GM18520 (cell line): ENCODE data around the gene BTN1A1.
"Not testable (repeated sequence)": the region's sequence is repeated elsewhere in the genome, so short reads cannot be mapped to it uniquely, and the experiment has no call there.

Experiments
- ATAC-seq: cut with Tn5 transposase; IDR thresholded peaks from one replicate; pipeline ENCODE4 v1.9.1; 2021; ENCODE audit not compliant: unreplicated experiment

Gene BTN1A1, protein sequence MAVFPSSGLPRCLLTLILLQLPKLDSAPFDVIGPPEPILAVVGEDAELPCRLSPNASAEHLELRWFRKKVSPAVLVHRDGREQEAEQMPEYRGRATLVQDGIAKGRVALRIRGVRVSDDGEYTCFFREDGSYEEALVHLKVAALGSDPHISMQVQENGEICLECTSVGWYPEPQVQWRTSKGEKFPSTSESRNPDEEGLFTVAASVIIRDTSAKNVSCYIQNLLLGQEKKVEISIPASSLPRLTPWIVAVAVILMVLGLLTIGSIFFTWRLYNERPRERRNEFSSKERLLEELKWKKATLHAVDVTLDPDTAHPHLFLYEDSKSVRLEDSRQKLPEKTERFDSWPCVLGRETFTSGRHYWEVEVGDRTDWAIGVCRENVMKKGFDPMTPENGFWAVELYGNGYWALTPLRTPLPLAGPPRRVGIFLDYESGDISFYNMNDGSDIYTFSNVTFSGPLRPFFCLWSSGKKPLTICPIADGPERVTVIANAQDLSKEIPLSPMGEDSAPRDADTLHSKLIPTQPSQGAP

DNA sequence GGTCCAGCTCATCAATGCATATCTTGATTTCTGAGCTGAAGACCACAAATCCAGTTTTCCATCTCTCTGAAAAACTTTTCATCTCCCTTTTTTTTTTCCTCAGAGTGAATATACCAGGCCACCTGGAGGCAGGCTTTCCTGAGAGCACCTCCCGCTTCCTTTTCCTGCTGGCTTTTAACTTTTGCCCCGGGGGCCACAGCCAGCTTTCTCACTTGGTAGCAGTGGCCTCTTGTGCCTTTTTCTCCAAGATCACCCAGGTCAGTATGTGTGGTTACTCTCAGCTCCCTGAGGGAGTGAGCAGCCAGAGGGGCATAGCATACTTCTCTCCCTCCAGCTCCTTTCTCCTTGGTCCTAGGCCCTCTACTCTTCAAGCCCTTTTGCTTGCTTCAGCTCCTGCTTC is at the start of gene BTN1A1:
Gene BTN1A1, plus strand, starts transcription at position 202 of the 400 bp plus-strand sequence. CDS start 984 bp downstream, outside the sequence.
- no peak for ATAC-seq

DNA sequence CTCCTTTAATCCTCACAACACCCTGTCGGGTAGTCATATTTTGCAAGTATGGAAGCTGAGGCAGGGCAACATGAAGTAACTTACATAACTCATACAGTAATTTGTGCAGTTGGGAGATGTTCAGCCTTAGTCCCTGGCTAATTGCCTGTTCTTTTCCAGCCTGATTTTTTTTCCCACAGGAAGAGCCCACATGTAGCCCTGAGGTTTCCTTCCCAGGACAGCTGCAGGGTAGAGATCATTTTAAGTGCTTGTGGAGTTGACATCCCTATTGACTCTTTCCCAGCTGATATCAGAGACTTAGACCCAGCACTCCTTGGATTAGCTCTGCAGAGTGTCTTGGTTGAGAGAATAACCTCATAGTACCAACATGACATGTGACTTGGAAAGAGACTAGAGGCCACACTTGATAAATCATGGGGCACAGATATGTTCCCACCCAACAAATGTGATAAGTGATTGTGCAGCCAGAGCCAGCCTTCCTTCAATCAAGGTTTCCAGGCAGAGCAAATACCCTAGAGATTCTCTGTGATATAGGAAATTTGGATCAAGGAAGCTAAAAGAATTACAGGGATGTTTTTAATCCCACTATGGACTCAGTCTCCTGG is 47.4 kb upstream of the BTN1A1 start:
- ATAC-seq = no peak

DNA sequence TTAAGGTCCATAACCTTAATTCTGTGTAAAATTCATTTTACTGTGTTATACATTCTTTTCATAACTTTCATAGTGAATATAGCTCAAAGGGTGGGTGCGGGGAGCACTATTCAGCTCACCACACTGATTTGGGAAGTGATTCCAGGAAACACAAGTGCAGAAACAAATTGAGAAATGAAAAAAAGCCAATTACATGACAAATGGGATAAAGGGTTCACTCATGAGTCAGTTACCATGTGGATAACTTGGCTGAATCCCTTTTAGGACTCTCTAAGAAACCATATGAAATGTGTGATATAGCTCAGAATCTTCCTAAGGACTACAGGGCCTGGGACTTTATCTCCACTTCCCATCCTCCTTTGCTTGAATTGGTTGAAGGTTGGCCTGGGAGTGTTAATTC is 45.5 kb upstream of the BTN1A1 start:
- no peak for ATAC-seq

DNA sequence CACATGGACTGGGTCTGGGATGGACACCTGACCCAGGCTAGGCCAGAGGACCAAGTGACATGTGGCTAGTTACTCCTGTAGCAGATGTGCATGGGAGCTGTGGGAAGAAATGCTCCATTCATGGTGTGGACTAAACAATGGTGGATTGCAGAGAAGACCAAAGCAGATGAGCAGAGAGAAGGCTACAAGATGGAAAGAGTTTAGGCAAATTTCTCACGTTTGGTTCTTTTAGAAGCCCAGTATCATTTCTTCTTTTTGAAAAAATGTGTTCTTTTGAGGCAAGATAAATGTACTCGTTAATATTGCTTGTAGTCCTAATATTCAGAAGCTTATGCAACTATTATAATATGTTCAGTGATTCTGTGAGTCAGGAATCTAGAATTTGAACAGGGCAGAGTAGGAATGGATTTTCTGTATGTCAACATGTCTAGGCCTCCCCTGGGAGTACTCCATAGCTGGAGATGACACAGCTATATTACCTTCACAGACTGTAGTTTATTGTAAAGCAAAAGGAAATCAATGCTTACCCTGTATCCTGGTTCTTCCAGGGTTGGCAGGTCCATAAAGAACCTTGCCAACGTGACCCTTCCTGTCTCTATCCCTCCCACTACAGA is 44.6 kb upstream of the BTN1A1 start:
- no peak for ATAC-seq

DNA sequence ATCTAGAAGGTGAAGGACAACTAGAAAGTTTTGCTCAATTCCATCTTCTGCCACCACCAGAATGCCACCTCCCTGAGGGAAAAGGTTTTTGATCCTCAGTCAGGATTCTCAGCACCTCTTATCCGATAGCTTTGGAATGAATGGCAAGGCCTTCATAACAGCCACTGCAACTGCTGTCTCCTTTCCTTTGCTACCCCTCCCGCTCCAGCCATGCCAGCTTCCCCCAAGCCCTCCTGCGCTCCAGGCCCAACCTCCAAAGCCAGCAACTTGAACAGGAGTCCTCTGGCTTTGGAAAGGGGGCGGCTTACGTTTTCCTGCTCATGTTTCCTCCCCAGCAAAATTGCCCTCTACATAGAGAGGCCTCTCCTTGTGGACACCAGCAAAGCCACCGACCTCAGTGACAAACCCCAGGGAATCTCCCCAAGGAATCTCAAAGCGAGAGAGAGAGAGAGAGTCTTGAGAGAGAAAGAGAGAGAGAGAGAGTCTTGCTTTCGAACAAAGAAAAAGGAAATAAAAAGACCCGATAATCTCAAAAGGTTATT is 42.8 kb upstream of the BTN1A1 start:
- no peak for ATAC-seq

DNA sequence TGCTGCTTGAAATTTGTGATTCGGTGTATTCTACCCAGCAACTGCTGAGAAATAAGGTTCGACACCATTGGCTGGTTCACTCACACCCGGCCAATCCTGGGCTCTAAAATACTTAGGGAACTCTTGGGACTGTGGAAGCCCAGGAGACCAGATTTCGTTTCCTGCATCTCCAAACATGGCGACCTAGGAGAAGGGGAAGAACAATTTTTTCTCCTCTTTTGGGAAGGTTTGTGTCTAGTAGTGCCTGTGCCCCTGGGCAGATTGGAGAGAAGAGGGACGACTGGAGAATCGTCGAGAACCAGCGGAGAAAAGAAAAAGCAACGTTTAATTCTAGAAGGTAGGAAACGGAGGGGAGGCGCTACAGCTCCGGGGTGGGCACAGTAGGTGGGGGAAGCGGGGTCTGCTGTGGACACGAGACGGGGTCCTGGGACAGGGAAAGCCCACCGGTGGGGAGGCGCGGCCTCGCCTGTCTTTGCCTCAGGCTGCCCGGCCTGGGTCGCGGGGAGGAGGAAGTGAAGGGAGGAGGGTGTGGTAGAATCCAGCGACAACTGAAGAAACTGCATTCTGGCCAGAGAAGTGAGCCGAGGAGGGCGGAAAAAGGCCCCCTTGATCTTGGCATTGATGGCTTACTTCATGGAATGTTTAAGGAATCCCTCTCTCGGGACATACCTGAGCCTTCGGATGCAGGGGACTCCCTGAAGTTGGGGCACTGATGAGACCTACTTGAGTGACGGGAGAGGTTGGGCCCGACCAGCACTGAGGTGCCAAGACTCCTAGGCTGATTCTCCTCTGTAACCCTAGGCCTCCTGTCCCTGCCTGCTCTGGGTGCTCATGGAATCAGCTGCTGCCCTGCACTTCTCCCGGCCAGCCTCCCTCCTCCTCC is 42.1 kb upstream of the BTN1A1 start, which contains the start of gene BTN2A1:
Gene BTN2A1, plus strand, starts transcription at position 150 of the 883 bp plus-strand sequence. Its CDS starts 682 bp downstream, at position 832.
- peak; percentile 95 for ATAC-seq

DNA sequence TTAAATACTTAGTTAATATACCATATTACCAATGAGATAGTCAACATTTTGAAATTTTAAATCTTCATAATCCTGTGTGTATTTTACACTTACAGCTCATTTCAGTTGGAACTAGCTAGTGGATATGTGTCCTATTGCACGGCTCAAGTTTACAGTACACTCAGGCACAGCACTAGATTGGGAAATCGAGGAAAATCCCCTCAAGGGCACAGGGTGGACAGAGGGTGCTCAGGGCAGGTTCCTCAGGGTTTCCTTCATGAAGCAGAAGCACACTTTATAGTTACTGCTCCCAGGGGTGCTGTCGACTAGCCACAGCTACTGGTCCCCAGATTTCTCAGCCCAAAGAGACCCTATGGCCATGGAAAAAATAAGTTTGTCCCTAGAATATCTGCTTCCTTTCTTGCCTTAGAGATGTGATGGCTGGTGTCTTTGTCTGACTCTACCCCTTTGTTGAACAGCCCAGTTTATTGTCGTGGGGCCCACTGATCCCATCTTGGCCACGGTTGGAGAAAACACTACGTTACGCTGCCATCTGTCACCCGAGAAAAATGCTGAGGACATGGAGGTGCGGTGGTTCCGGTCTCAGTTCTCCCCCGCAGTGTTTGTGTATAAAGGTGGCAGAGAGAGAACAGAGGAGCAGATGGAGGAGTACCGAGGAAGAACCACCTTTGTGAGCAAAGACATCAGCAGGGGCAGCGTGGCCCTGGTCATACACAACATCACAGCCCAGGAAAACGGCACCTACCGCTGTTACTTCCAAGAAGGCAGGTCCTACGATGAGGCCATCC is 40.9 kb upstream of the BTN1A1 start:
- ATAC-seq = no peak

DNA sequence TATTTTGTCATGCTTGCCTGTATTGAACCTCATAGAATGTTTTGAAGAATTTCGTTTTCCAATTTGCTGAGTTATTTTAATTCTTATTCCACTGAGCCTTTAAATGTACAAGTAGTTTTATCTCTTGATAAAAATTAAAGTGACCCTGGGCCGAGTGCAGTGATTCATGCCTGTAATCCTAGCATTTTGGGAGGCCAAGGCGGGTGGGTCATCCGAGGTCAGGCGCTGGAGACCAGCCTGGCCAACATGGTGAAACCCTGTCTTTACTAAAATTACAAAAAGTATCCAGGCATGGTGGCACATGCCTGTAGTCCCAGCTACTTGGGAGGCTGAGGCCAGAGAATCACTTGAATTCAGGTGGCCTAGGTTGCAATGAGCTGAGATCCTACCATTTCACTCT is 38.8 kb upstream of the BTN1A1 start:
- ATAC-seq = not testable (repeated sequence)

DNA sequence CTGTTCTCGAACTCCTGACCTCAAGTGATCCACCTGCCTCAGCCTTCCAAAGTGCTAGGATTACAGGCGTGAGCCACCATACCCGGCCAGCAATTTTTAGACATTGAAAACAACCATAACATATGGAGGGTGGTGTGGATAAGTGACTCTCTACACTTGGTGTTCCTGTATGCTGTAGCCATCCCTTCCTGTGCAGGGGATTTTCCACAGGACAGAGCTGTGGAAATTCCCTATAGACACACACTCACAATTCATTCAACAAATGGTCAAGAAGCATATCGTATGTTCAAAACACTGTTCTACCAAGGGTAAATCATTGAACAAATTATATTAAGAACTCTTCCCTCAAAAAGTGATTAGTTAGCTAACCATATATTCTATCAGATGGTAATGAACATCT is 36.1 kb upstream of the BTN1A1 start:
- ATAC-seq = no peak

DNA sequence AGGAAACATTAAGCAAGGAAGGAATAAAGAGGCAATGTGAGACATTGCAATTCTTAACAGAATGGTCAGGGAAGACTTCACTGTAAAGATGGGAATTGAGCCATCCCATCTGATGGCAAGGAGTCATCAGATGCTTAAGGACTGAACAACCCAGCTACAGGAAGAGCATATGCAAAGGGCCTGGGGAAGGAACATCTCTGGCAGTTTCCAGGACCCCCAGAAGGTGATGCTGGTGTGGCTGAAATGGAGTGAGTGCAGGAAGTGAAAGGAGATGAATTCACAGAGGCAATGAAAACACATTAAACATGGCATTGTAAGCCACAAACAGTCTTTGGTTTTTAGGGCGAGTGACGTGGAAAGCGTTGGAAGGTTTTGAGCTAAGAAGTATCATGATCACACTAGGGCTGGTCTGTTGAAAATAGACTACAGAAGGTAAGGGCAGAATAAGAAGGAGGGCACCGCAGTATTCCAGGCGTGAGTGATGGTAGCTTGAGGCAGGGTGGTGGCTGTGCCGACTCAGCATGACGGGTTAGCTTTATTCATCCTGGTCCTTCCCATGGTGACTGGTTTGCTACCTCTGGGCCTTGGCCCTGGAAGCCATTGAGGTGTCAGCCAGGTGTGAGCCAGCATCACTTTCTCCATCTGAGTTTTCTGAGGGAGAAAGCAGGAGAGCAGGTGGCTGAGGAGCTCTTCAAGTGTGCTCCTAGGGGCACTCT is 35.5 kb upstream of the BTN1A1 start:
- ATAC-seq = no peak

DNA sequence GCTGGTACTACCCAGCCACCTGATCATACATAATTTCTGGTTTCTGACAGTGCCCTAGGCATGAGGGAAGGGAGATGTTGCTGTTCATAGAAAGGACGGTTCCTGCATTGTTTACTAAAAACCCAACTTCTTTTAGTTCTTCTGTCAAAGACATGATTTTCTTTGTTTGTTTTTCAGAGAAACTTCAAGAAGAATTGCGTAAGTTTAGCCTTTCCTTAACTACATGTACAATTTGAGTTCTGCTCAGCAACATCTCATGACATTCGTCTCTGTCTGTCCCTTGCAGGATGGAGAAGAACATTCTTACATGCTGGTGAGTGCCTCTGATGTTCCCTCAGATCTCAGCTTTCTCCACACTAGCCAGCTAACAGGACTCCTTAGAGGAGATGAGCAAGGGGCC is 34.3 kb upstream of the BTN1A1 start:
- ATAC-seq = no peak

DNA sequence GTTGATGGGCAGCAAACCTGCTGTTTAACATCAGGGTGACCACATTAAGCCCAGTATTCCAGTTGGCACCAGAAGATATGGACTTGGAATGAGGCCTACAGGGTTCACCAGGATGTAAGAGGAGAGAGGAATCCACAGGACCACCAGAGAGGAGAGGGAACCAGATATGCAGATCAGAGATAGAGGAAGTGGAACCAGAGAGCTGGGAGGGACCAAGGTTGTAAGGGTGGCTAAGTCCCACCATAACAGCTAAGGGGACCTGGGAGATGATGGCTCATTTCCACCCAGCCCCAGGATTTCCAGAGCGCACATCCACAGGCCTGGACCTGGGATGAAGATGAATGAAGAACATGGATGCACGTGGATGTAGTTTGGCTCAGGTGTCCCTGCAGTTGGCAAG is 31.3 kb upstream of the BTN1A1 start:
- ATAC-seq = no peak

DNA sequence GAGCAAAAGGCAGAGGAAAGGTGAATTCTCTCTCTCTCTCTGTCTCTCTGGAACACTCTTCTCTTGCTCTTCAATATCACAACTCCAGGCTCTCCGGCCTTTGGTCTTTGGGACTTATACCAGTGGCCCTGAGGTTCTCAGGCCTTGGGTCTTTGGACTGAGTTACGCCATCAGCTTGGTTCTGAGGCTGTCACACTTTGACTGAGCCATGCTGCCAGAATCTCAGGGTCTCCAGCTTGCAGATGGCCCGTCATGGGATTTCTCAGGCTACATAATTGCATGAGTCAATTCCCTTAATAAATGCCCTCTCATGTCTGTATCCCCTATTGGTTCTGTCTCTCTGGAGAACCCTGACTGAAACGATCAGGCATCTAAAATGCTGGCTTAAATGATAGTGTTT is 29.5 kb upstream of the BTN1A1 start:
- no peak for ATAC-seq

DNA sequence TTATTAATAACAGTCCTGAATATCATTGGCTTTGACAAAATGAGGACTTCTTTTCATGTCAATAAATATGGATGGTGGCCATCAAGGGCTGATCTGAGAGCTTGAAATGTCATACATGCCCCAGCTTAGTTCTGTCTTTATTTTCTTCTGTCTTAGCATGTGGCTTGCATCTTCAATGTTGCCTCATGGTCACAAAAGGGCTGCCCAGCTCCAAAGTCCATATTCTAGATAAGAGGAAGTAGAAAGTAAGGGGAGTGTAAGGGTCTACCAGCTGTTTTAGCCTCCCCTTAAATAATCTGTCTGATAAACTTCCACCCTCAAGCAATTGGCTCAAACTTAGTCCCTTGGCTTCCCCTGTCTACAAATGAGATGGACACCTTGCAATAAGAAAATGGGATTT is 28.1 kb upstream of the BTN1A1 start:
- ATAC-seq = no peak

DNA sequence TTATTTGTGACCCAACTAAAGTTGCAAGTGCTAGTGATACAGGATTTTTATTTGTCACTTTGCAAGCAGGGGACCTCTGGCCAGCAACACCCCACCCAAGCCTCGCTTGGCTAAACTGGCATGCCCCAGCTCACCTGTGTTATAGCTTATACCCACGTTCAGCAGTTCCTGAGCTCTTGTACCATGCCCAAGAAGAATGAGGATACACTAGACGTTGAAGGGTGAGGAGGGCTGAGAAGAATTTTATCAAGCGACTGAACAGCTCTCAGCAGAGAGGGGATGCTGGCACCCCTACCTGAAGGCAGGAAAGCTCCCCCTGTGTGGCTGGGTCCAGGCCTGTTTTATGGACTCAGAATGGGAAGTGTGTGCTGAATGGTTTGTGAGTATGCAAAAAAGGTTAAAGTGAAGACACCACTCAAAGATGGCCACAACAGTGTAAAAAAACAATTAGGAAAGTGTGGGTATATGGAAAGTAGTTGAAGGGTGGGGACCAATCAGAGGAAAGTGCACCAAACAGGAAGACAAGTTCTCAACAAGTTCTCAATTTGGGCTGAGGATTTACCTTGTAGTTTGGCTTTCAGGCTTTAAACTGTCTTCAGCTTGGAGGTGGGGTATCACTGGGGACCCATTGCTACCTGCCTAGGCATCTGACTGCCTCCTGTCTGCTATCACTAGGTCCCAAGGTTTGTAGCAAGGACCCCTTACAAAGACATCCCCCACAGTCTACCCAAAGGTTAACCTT is 27.4 kb upstream of the BTN1A1 start:
- ATAC-seq = no peak

DNA sequence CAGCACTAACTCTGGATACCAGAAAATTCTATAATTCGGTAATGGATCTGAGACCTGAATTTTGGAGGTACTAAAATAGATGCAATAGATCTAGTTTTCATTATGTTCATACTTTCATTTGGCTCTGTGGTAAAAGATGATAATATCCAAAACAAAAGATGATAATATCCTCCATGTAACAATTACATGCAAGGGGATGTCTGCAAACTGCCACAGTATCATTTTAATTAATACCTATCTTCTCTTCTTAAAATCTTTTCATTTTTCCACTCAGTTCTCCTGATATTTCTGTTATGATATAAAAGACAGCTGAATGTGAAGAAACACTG is 26.7 kb upstream of the BTN1A1 start:
- no peak for ATAC-seq

DNA sequence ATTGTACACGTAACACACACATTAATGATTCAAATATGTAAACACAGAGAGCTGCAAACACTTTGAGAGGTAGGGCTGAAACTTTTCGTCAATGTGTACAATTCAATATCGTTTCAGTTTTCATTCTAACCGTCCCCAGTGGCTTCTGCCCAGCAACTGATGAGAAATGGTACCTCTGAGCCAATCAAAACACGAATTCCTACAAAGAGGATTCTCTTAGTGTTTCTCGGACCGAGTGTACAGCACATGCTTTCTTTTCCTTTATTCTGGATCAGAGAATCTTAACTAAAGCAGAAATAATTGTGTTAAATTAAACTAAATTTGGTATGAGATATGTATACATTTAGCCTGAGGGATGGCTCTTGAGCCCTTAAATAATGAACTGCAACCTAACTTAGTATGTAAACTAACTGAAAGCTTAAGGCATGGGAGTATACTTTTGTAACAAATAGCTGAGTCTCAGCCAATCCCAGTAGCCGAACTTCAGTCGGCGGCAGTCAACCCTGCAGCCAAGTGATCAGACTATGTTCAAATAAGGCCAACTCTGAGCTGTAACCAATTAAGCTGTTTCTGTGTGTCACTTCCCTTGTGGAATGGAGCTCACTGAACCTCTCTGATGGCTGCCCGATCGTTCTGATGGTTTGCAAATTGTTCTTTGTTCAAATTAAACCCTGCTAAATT is 26.2 kb upstream of the BTN1A1 start:
- ATAC-seq = peak; percentile 88

DNA sequence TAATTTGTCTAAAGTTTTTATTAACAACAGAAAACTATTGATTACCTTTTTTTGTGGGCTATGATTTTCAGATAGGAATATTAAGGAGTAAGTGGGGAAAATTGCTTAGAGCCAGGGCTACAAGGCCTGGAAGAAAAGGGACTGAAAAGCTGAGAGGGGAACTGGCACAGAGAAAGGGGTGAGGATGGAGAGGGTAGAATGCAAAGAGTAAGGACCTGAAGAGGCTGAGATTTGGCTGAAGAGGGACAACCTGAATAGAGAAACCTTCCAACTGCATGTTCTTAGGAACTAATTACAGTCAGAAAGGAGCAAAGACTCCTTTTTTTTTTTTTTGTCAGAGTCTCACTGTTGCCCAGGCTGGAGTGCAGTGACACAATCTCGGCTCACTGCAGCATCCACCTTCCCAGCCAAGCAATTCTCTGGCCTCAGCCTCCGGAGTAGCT is 25.6 kb upstream of the BTN1A1 start:
- no peak for ATAC-seq
